CD14-positive monocyte (primary cell): Measurements from ENCODE around the gene POU2F1. TPM values are rescaled to one million over a fixed set of nuclear protein-coding genes. Genes with fewer than 3 reads are reported as not detected.

ENCODE experiments used
- DNase-seq, 3 donors: peaks; one replicate each; pipeline ENCODE4 v3.0.0-alpha.2; 2011 to 2022
- H2AFZ ChIP-seq: 2 replicates; pipeline ENCODE4 v1.6.0; 2012; ENCODE audit warnings: mild to moderate bottlenecking, low read depth, low read length, inconsistent platforms; ENCODE audit not compliant: insufficient read depth, poor library complexity, severe bottlenecking
- H3K27ac ChIP-seq, 2 donors: 1 replicate in 1 of 2; 2 replicates in 1 of 2; pipeline ENCODE4 v1.5.1; 2012 to 2013; ENCODE audit warnings: low read length in 2 of 2, control low read depth in 1 of 2, inconsistent platforms in 1 of 2, low read depth in 1 of 2, mild to moderate bottlenecking in 1 of 2
- H3K27me3 ChIP-seq, 2 donors: one replicate each; pipeline versions ENCODE4 v1.6.0 to v1.6.1; 2011 to 2013; ENCODE audit warnings: low read length in 2 of 2; ENCODE audit not compliant: control insufficient read depth in 2 of 2, insufficient read depth in 2 of 2
- H3K36me3 ChIP-seq, 2 donors: replicated peaks in 1 of 2; 1 replicate in 1 of 2; 2 replicates in 1 of 2; pipeline versions ENCODE4 v1.5.1 to v1.6.1; 2012 to 2013; ENCODE audit warnings: low read length in 2 of 2, control low read depth in 1 of 2, inconsistent platforms in 1 of 2, mild to moderate bottlenecking in 1 of 2; ENCODE audit not compliant: insufficient read depth in 2 of 2, control insufficient read depth in 1 of 2
- H3K4me1 ChIP-seq, 2 donors: 1 replicate in 1 of 2; 2 replicates in 1 of 2; pipeline versions ENCODE4 v1.5.1 to v1.6.1; 2012 to 2013; ENCODE audit warnings: low read length in 2 of 2, control low read depth in 1 of 2, inconsistent platforms in 1 of 2, mild to moderate bottlenecking in 1 of 2, moderate library complexity in 1 of 2; ENCODE audit not compliant: insufficient read depth in 2 of 2, control insufficient read depth in 1 of 2
- H3K4me2 ChIP-seq: replicated peaks from 2 replicates; pipeline ENCODE3; 2012; ENCODE audit warnings: low read length, moderate library complexity, mild to moderate bottlenecking; ENCODE audit not compliant: poor library complexity, severe bottlenecking; ENCODE audit errors: extremely low read depth
- H3K4me3 ChIP-seq, 3 experiments: fragments of 200-600 bp in 1 of 3; sonication (generic) in 1 of 3; replicated peaks in 1 of 3; 1 replicate in 2 of 3; 2 replicates in 1 of 3; pipeline ENCODE4 v1.5.1; 2011 to 2013; ENCODE audit warnings: low read length in 3 of 3, mild to moderate bottlenecking in 3 of 3, control low read depth in 2 of 3, low read depth in 2 of 3, inconsistent platforms in 1 of 3, moderate library complexity in 1 of 3
- H3K79me2 ChIP-seq: 2 replicates; pipeline ENCODE4 v1.6.0; 2012; ENCODE audit warnings: mild to moderate bottlenecking, control low read depth, inconsistent platforms, low read length, moderate library complexity; ENCODE audit not compliant: insufficient read depth
- H3K9ac ChIP-seq: 2 replicates; pipeline ENCODE4 v1.6.0; 2017; ENCODE audit warnings: low read length, mild to moderate bottlenecking; ENCODE audit not compliant: insufficient read depth, poor library complexity, severe bottlenecking
- H3K9me3 ChIP-seq, 2 donors: replicated peaks in 1 of 2; 1 replicate in 1 of 2; 2 replicates in 1 of 2; pipeline versions ENCODE4 v1.5.1 to v1.6.1; 2012 to 2013; ENCODE audit warnings: low read length in 2 of 2, control low read depth in 1 of 2; ENCODE audit not compliant: control insufficient read depth in 1 of 2, insufficient read depth in 1 of 2
- H4K20me1 ChIP-seq: 2 replicates; pipeline ENCODE4 v1.6.0; 2012; ENCODE audit warnings: mild to moderate bottlenecking, low read length, control low read depth, moderate library complexity; ENCODE audit not compliant: insufficient read depth
- H3K27ac Mint-ChIP-seq, 7 donors: one replicate each; pipeline ENCODE4 v1.8.0; 2020; ENCODE audit warnings: mild to moderate bottlenecking in 7 of 7, mixed read lengths in 7 of 7, moderate library complexity in 6 of 7, inconsistent platforms in 2 of 7
- H3K27me3 Mint-ChIP-seq, 3 donors: one replicate each; pipeline ENCODE4 v1.8.0; 2021 to 2022; ENCODE audit warnings: low read depth in 3 of 3, mild to moderate bottlenecking in 3 of 3, mixed read lengths in 3 of 3, moderate library complexity in 3 of 3, inconsistent platforms in 1 of 3
- H3K36me3 Mint-ChIP-seq, 2 donors: one replicate each; pipeline ENCODE4 v1.8.0; 2020; ENCODE audit warnings: mixed read lengths in 2 of 2, inconsistent platforms in 1 of 2, mild to moderate bottlenecking in 1 of 2
- H3K4me1 Mint-ChIP-seq: one replicate; pipeline ENCODE4 v1.8.0; 2020; ENCODE audit warnings: mild to moderate bottlenecking, mixed read lengths
- H3K4me3 Mint-ChIP-seq, 2 donors: one replicate each; pipeline ENCODE4 v1.8.0; 2020; ENCODE audit warnings: mild to moderate bottlenecking in 2 of 2, mixed read lengths in 2 of 2, moderate library complexity in 1 of 2
- H3K9me3 Mint-ChIP-seq, 7 donors: one replicate each; pipeline ENCODE4 v1.8.0; 2020 to 2022; ENCODE audit warnings: mixed read lengths in 7 of 7, mild to moderate bottlenecking in 6 of 7, moderate library complexity in 6 of 7, inconsistent platforms in 2 of 7
- WGBS: methylation state at CpG from one replicate; pipeline ENCODE4 v1.1.5; 2013; ENCODE audit warnings: missing lambda C conversion rate; ENCODE audit not compliant: insufficient coverage; 5-methylcytosine and 5-hydroxymethylcytosine counted together
- intact Hi-C, 2 donors: fragments of 100-400 bp; cut with micrococcal nuclease; formaldehyde crosslinking; loops; one replicate each; pipeline versions ENCODE4 v1.15.0 to v1.15.1; 2023
- polyA plus RNA-seq, 3 donors: library from polyadenylated mRNA; depleted of rRNA in 1 of 3; unstranded in 2 of 3; stranded (reverse) in 1 of 3; fragments of 300-500 nt in 2 of 3; fragments of >200 nt in 1 of 3; fragmentation: Illumina TruSeq in 2 of 3; gene quantifications; 1 replicate in 2 of 3; 2 replicates in 1 of 3; pipeline ENCODE4 v1.2.3, GENCODE V29; 2012 to 2021
- TF ChIP-seq, protein P1 (sequence below): fragments of 200-600 bp; IDR thresholded peaks from one replicate; pipeline ENCODE4 v1.8.0; 2022; ENCODE audit warnings: antibody characterized with exemption, mild to moderate bottlenecking

POU2F1 gene
- polyA plus RNA-seq, 3 donors, result 2.3 to 4.2 (median 3.9) TPM

DNA sequence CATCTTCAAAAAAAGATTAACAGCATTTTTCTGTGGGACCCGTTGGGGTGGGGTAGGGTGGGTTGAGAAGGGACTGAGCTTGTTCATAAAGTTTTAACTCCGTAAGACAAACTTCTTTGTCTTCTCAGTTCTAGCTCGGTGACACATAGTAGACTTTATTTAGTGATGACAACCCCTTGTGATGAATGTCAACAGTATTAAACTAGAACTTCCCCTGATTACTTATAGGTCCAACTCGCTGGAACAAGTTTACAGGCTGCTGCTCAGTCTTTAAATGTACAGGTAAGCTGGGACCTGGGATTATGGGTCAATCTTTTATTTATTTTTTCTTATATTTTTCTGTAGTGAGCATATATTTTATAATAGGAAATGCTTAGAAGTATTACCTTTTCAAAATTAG, 149.2 kb downstream of the POU2F1 start:
- Mint-ChIP-seq H3K27ac (no peak overlapping the region), H3K27me3 (no peaks in the 10 kb centered on the region), H3K9me3 (no peaks in the 10 kb centered on the region), H3K4me3 (no peak overlapping the region), H3K4me1 (no peaks in the 10 kb centered on the region), H3K36me3 (peaks cover 36 to 59% of the 10 kb centered on the region in 2 donors)
- intact Hi-C loops, result no loop called here
- no peak for DNase-seq
- no peak overlapping the region for H2AFZ ChIP-seq
- no peaks in the 10 kb centered on the region for H4K20me1 ChIP-seq
- TF ChIP-seq, protein P1, sequence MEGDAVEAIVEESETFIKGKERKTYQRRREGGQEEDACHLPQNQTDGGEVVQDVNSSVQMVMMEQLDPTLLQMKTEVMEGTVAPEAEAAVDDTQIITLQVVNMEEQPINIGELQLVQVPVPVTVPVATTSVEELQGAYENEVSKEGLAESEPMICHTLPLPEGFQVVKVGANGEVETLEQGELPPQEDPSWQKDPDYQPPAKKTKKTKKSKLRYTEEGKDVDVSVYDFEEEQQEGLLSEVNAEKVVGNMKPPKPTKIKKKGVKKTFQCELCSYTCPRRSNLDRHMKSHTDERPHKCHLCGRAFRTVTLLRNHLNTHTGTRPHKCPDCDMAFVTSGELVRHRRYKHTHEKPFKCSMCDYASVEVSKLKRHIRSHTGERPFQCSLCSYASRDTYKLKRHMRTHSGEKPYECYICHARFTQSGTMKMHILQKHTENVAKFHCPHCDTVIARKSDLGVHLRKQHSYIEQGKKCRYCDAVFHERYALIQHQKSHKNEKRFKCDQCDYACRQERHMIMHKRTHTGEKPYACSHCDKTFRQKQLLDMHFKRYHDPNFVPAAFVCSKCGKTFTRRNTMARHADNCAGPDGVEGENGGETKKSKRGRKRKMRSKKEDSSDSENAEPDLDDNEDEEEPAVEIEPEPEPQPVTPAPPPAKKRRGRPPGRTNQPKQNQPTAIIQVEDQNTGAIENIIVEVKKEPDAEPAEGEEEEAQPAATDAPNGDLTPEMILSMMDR, result no peak
- H3K9me3 ChIP-seq, result no peaks in the 10 kb centered on the region
- no peak overlapping the region for H3K9ac ChIP-seq
- no peaks in the 10 kb centered on the region for H3K27me3 ChIP-seq
- no peak overlapping the region for H3K4me2 ChIP-seq
- peaks cover 26 to 51% of the 10 kb centered on the region in 2 donors for H3K36me3 ChIP-seq
- WGBS, result no CpG with 5 or more reads among the region's 4 CpGs
- no peaks in the 10 kb centered on the region for H3K4me1 ChIP-seq
- no peak overlapping the region for H3K27ac ChIP-seq
- H3K79me2 ChIP-seq, result no peaks in the 10 kb centered on the region
- H3K4me3 ChIP-seq, result no peak overlapping the region

DNA sequence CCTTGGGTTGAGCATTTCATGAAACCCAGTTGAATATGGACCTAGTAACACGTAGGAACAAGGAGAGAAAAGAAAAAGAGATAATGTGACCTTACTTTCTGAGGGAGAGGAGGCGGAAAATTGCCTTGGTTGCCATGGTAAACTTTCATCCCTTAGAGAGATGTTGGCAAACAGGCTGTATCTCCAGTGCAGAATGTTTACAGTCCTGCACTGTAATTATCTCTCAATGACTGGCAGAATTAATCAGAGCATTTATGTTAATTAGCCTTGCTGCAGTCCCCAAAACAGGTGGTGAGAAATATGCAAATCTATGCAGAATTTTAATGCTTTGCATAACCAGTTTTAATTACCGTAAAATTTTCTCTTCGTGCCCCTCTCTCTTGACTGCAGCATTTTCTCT, 150.3 kb downstream of the POU2F1 start:
- Histone ChIP-seq H3K9ac (no peak overlapping the region), H3K79me2 (no peaks in the 10 kb centered on the region)

More for the DNA sequence above, 150.3 kb downstream of the POU2F1 start:
- H3K9me3 ChIP-seq, result no peaks in the 10 kb centered on the region
- 100% methylated on average over 4 of the region's 4 CpGs for WGBS
- H3K27me3 ChIP-seq, result no peaks in the 10 kb centered on the region
- H3K4me1 Mint-ChIP-seq, result no peaks in the 10 kb centered on the region
- H3K27ac Mint-ChIP-seq, result no peak overlapping the region
- H3K36me3 ChIP-seq, result peaks cover 20 to 55% of the 10 kb centered on the region in 2 donors
- no peak overlapping the region for H3K4me3 Mint-ChIP-seq
- TF ChIP-seq, protein P1, result no peak
- H3K27ac ChIP-seq, result no peak overlapping the region
- H2AFZ ChIP-seq, result no peak overlapping the region
- peaks cover 38 to 54% of the 10 kb centered on the region in 2 donors for H3K36me3 Mint-ChIP-seq
- no peaks in the 10 kb centered on the region for H3K4me1 ChIP-seq
- H4K20me1 ChIP-seq, result no peaks in the 10 kb centered on the region
- intact Hi-C loops, result no loop called here
- no peaks in the 10 kb centered on the region for H3K27me3 Mint-ChIP-seq
- H3K4me2 ChIP-seq, result no peak overlapping the region
- no peak overlapping the region for H3K4me3 ChIP-seq
- DNase-seq, result no peak
- no peaks in the 10 kb centered on the region for H3K9me3 Mint-ChIP-seq
